ENCODE measurements around the gene TINAG.

The TINAG gene

GRCh38 chr6:54428431-54428830, 120.2 kb downstream of the TINAG start:
- no peak for DNase-seq (ENCODE audit: low read depth)

- DNase-seq (ENCODE audit: low read depth) = no peak
Measured at GRCh38 chr6:54431466-54431865, 123.2 kb downstream of the TINAG start.

All from activated T-helper 9 cell treated with anti-CD3 and anti-CD28 coated beads, Interleukin-2, amount 50 U/mL, for 16 hours (primary cell).